H1 (cell line): ENCODE results near the gene LY86. TPM values are rescaled to one million over a fixed set of nuclear protein-coding genes. Genes with fewer than 3 reads are reported as not detected.

ENCODE experiments used
- CTCF ChIA-PET: fragments of 300-600 bp; sonication (Branson Sonifier 250); formaldehyde crosslinking; loops from one replicate; lab custom pipeline; 2021; ENCODE audit not compliant: partially characterized antibody; lab: Charles Lee
- POLR2A ChIA-PET: fragments of 300-600 bp; sonication (Branson Sonifier 250); formaldehyde crosslinking; loops from one replicate; lab custom pipeline; 2021; ENCODE audit warnings: inconsistent platforms; ENCODE audit not compliant: partially characterized antibody; lab: Charles Lee
- DNase-seq, 2 experiments: peaks; one replicate each; pipeline versions ENCODE4 v3.0.0 to v3.0.0-alpha.2; 2010 to 2022; ENCODE audit warnings: low spot score in 2 of 2, low read depth in 1 of 2, mixed read lengths in 1 of 2
- FAIRE-seq: peaks from 2 replicates; lab custom pipeline; 2011; peaks lifted over from hg19 to GRCh38; lab: Jason Lieb, UNC
- H2AFZ ChIP-seq: 2 replicates; pipeline ENCODE4 v1.8.1; 2012; ENCODE audit warnings: low read length, inconsistent platforms
- H2AK5ac ChIP-seq: 2 replicates; pipeline ENCODE4 v1.6.1; 2013; ENCODE audit warnings: low read depth, low read length
- H2BK120ac ChIP-seq: replicated peaks from 2 replicates; pipeline ENCODE3; 2013; ENCODE audit warnings: low read depth, low read length, inconsistent platforms
- H2BK12ac ChIP-seq: 2 replicates; pipeline ENCODE4 v1.6.1; 2013; ENCODE audit warnings: low read depth, low read length
- H2BK15ac ChIP-seq: 2 replicates; pipeline ENCODE4 v1.6.1; 2013; ENCODE audit warnings: low read length
- H2BK20ac ChIP-seq: 2 replicates; pipeline ENCODE4 v1.6.1; 2013; ENCODE audit warnings: low read length
- H2BK5ac ChIP-seq: 2 replicates; pipeline ENCODE4 v1.6.1; 2013; ENCODE audit warnings: low read depth, low read length
- H3K14ac ChIP-seq: 2 replicates; pipeline ENCODE4 v1.6.1; 2013; ENCODE audit warnings: inconsistent platforms; ENCODE audit not compliant: insufficient read length
- H3K18ac ChIP-seq: 2 replicates; pipeline ENCODE4 v1.6.1; 2013; ENCODE audit warnings: low read length; ENCODE audit errors: extremely low read depth
- H3K23ac ChIP-seq: 2 replicates; pipeline ENCODE4 v1.6.1; 2013; ENCODE audit warnings: inconsistent platforms; ENCODE audit not compliant: insufficient read length
- H3K23me2 ChIP-seq: 2 replicates; pipeline ENCODE4 v1.6.1; 2013; ENCODE audit warnings: low read depth, low read length
- H3K27ac ChIP-seq: 2 replicates; pipeline ENCODE4 v1.6.1; 2011; ENCODE audit warnings: low read depth, low read length, inconsistent platforms
- H3K27me3 ChIP-seq, 4 experiments: replicated peaks in 1 of 4; 1 replicate in 1 of 4; 2 replicates in 3 of 4; pipeline versions ENCODE4 v1.6.1 to v1.8.1; 2011 to 2013; ENCODE audit warnings: low read length in 3 of 4, mild to moderate bottlenecking in 3 of 4, inconsistent platforms in 2 of 4, mixed read lengths in 2 of 4, moderate library complexity in 1 of 4; ENCODE audit not compliant: control insufficient read depth in 3 of 4, insufficient read depth in 3 of 4; ENCODE audit errors: extremely low read depth in 1 of 4
- H3K36me3 ChIP-seq, 4 experiments: 2 replicates each; pipeline versions ENCODE4 v1.6.1 to v1.8.1; 2011 to 2013; ENCODE audit warnings: mild to moderate bottlenecking in 4 of 4, low read length in 3 of 4, moderate library complexity in 2 of 4, control low read depth in 1 of 4, inconsistent platforms in 1 of 4; ENCODE audit not compliant: insufficient read depth in 4 of 4, control insufficient read depth in 2 of 4
- H3K4ac ChIP-seq: replicated peaks from 2 replicates; pipeline ENCODE3; 2013; ENCODE audit warnings: low read length, low read depth, mixed read lengths, inconsistent platforms; ENCODE audit not compliant: insufficient read length
- H3K4me1 ChIP-seq, 4 experiments: replicated peaks in 1 of 4; 1 replicate in 1 of 4; 2 replicates in 3 of 4; pipeline versions ENCODE4 v1.6.1 to v1.8.1; 2011 to 2013; ENCODE audit warnings: low read length in 3 of 4, inconsistent platforms in 2 of 4, mixed read lengths in 1 of 4; ENCODE audit not compliant: insufficient read depth in 4 of 4, control insufficient read depth in 3 of 4
- H3K4me2 ChIP-seq, 2 experiments: 2 replicates each; pipeline versions ENCODE4 v1.6.1 to v1.8.1; 2011 to 2013; ENCODE audit warnings: low read depth in 2 of 2, low read length in 2 of 2, control low read depth in 1 of 2, inconsistent platforms in 1 of 2, mild to moderate bottlenecking in 1 of 2; ENCODE audit not compliant: insufficient read depth in 1 of 2
- H3K4me3 ChIP-seq, 4 experiments: fragments of 200-600, 300-600 bp in 1 of 4; sonication (generic), shearing (Covaris generic), sonication (Bioruptor Twin) in 1 of 4; 2 replicates each; pipeline versions ENCODE4 v1.5.1 to v1.8.1; 2011 to 2016; ENCODE audit warnings: low read length in 4 of 4, low read depth in 3 of 4, control low read depth in 2 of 4, inconsistent platforms in 2 of 4, mild to moderate bottlenecking in 2 of 4, mixed read lengths in 1 of 4, moderate library complexity in 1 of 4; ENCODE audit not compliant: insufficient read depth in 2 of 4; ENCODE audit errors: extremely low read depth in 1 of 4
- H3K56ac ChIP-seq: replicated peaks from 2 replicates; pipeline ENCODE3; 2013; ENCODE audit warnings: low read depth, mild to moderate bottlenecking, mixed read lengths, low read length, inconsistent platforms; ENCODE audit not compliant: insufficient read length
- H3K79me1 ChIP-seq: 2 replicates; pipeline ENCODE4 v1.6.1; 2013; ENCODE audit warnings: low read depth, low read length, control low read depth
- H3K79me2 ChIP-seq, 2 experiments: 2 replicates each; pipeline versions ENCODE4 v1.6.1 to v1.8.1; 2012 to 2013; ENCODE audit warnings: low read length in 2 of 2, mild to moderate bottlenecking in 2 of 2, inconsistent platforms in 1 of 2; ENCODE audit not compliant: insufficient read depth in 2 of 2, control insufficient read depth in 1 of 2
- H3K9ac ChIP-seq, 4 experiments: replicated peaks in 1 of 4; 1 replicate in 1 of 4; 2 replicates in 3 of 4; pipeline versions ENCODE4 v1.6.1 to v1.8.1; 2011 to 2013; ENCODE audit warnings: low read depth in 3 of 4, low read length in 3 of 4, control low read depth in 2 of 4, mild to moderate bottlenecking in 2 of 4, moderate library complexity in 2 of 4, inconsistent platforms in 1 of 4; ENCODE audit errors: extremely low read depth in 1 of 4
- H3K9me3 ChIP-seq, 2 experiments: 2 replicates each; pipeline versions ENCODE4 v1.6.1 to v1.8.1; 2012 to 2013; ENCODE audit warnings: mild to moderate bottlenecking in 2 of 2, moderate library complexity in 2 of 2, control low read depth in 1 of 2, inconsistent platforms in 1 of 2, low read depth in 1 of 2, low read length in 1 of 2, mixed read lengths in 1 of 2; ENCODE audit not compliant: insufficient read depth in 2 of 2
- H4K20me1 ChIP-seq, 2 experiments: replicated peaks in 1 of 2; 2 replicates each; pipeline versions ENCODE3 to v1.8.1; 2011 to 2013; ENCODE audit warnings: inconsistent platforms in 2 of 2, low read length in 2 of 2, mild to moderate bottlenecking in 1 of 2; ENCODE audit not compliant: insufficient read depth in 2 of 2, control insufficient read depth in 1 of 2
- H4K5ac ChIP-seq: 2 replicates; pipeline ENCODE4 v1.6.1; 2013; ENCODE audit warnings: low read length, low read depth, mixed read lengths, inconsistent platforms; ENCODE audit not compliant: insufficient read length
- H4K8ac ChIP-seq: 2 replicates; pipeline ENCODE4 v1.8.0; 2013; ENCODE audit warnings: mild to moderate bottlenecking, moderate library complexity, low read length, inconsistent platforms; ENCODE audit not compliant: insufficient read depth; ENCODE audit errors: extremely low read depth
- H4K91ac ChIP-seq: replicated peaks from 2 replicates; pipeline ENCODE3; 2013; ENCODE audit warnings: low read length, mixed read lengths, inconsistent platforms; ENCODE audit not compliant: insufficient read length
- ASH2L ChIP-seq: fragments of 200-600, 300-600 bp; sonication (generic); IDR thresholded peaks from one replicate; pipeline ENCODE4 v1.7.1; 2017; ENCODE audit warnings: low read length
- EZH2 ChIP-seq: fragments of 200-600 bp; sonication (generic); IDR thresholded peaks from 2 replicates; pipeline ENCODE4 v1.7.1; 2012; ENCODE audit warnings: low read depth, mild to moderate bottlenecking, moderate library complexity, low read length, inconsistent platforms; ENCODE audit not compliant: severe bottlenecking
- GABPA ChIP-seq: IDR thresholded peaks from 2 replicates; pipeline ENCODE4 v1.6.1; 2011; ENCODE audit warnings: mild to moderate bottlenecking, low read length, moderate library complexity, borderline replicate concordance; ENCODE audit not compliant: insufficient read depth
- KDM4A ChIP-seq: IDR thresholded peaks from one replicate; pipeline ENCODE4 v1.7.1; 2012; ENCODE audit warnings: low read depth, mild to moderate bottlenecking, moderate library complexity, low read length, inconsistent platforms; ENCODE audit not compliant: severe bottlenecking
- NANOG ChIP-seq: IDR thresholded peaks from 2 replicates; pipeline ENCODE4 v1.6.1; 2011; ENCODE audit warnings: low read length, low read depth, mild to moderate bottlenecking, inconsistent platforms; ENCODE audit not compliant: insufficient read depth, poor library complexity, severe bottlenecking
- RNF2 ChIP-seq: fragments of 200-900, 300-1000 bp; sonication (generic); IDR thresholded peaks from 2 replicates; pipeline ENCODE4 v1.7.1; 2016; ENCODE audit warnings: borderline replicate concordance, low read depth, mild to moderate bottlenecking, antibody characterized with exemption, low read length; ENCODE audit not compliant: poor library complexity, severe bottlenecking; ENCODE audit errors: missing control alignments
- SP4 ChIP-seq: IDR thresholded peaks from 2 replicates; pipeline ENCODE4 v1.6.1; 2012; ENCODE audit warnings: low read length, inconsistent platforms
- SRF ChIP-seq: IDR thresholded peaks from 2 replicates; pipeline ENCODE4 v1.6.1; 2011; ENCODE audit warnings: mild to moderate bottlenecking, low read depth, low read length, moderate library complexity
- TAF1 ChIP-seq: IDR thresholded peaks from 2 replicates; pipeline ENCODE4 v1.6.1; 2011; ENCODE audit warnings: mild to moderate bottlenecking, low read depth, low read length
- TBP ChIP-seq: IDR thresholded peaks from 2 replicates; pipeline ENCODE4 v1.6.1; 2011; ENCODE audit warnings: low read depth, low read length, improper control_type of control experiment
- WGBS, 2 experiments: shearing (Covaris generic) in 1 of 2; methylation state at CpG; one replicate each; pipeline versions ENCODE4 v1.1.6 to v1.1.7; 2013 to 2015; ENCODE audit warnings: low lambda C conversion rate in 2 of 2, mixed read lengths in 2 of 2, inconsistent platforms in 1 of 2, low coverage in 1 of 2, missing lambda C conversion rate in 1 of 2; ENCODE audit not compliant: insufficient replicate concordance in 2 of 2, insufficient coverage in 1 of 2, insufficient read length in 1 of 2; ENCODE audit errors: extremely low coverage in 1 of 2, missing lambda C conversion rate in 1 of 2; 5-methylcytosine and 5-hydroxymethylcytosine counted together
- polyA plus RNA-seq, 7 experiments: library from polyadenylated mRNA; depleted of rRNA in 3 of 7; stranded (reverse) in 5 of 7; unstranded in 2 of 7; fragments of >200 nt in 5 of 7; fragments of 200-250 nt in 2 of 7; gene quantifications; 1 replicate in 5 of 7; 2 replicates in 1 of 7; 4 replicates in 1 of 7; pipeline versions ENCODE4 v1.2.1 to v1.2.3, GENCODE V29; 2011 to 2013; ENCODE audit warnings: missing spikeins in 2 of 7, mixed read lengths in 2 of 7
- total RNA-seq: library from RNA; stranded (reverse); fragmentation: NEBNext Ultra II Directional; extraction: Animal tissue kit (Norgen Biotek cat#: 25700); gene quantifications from 2 replicates; pipeline ENCODE4 v1.2.1, GENCODE V29; 2021

LY86 gene
- total and polyA plus RNA-seq, 2 of the 8 experiments (the other 6 are each of a cell fraction or from before 2014, with no cell fraction given): not detected

- H3K27ac ChIP-seq: no peak overlapping the region
- no peaks in the 10 kb centered on the region for H3K36me3 ChIP-seq
- H2AFZ ChIP-seq: peak overlapping the region; percentile 78; the same call in 1 of the 2 replicates
- no peak overlapping the region for H3K14ac ChIP-seq
- no peak overlapping the region for H4K8ac ChIP-seq
- FAIRE-seq (no peak), DNase-seq (no peak)
- H4K5ac ChIP-seq: no peak overlapping the region
- H4K20me1 ChIP-seq: no peaks in the 10 kb centered on the region
- CTCF ChIA-PET: interaction anchor here (1.6 kb wide), 1 partner anchor 14 kb away, joined by 3 read pairs; no protein-coding TSS in a partner anchor
- H3K27me3 ChIP-seq: no peaks in the 10 kb centered on the region
- H3K4ac ChIP-seq: no peak overlapping the region
- no peak overlapping the region for H4K91ac ChIP-seq
- H2AK5ac ChIP-seq: no peak overlapping the region
- H2BK12ac ChIP-seq: no peak overlapping the region
- TF ChIP-seq EZH2: no peak
- no peak for TF ChIP-seq RNF2
- no peak for TF ChIP-seq TBP
- TF ChIP-seq ASH2L: no peak
- TF ChIP-seq GABPA: no peak
- no peak for TF ChIP-seq KDM4A
- no peak for TF ChIP-seq NANOG
- no peak for TF ChIP-seq TAF1
- no peak for TF ChIP-seq SRF
- TF ChIP-seq SP4: no peak
- H2BK120ac ChIP-seq: no peak overlapping the region
- H3K23ac ChIP-seq: no peak overlapping the region
- H3K56ac ChIP-seq: no peak overlapping the region
- H3K4me2 ChIP-seq: no peak overlapping the region
- 72% methylated on average over 4 of the region's 4 CpGs; no CpG with 5 or more reads in 1 of the 2 experiments for WGBS, 2 experiments
- H3K4me1 ChIP-seq: no peaks in the 10 kb centered on the region
- no peak overlapping the region for H2BK5ac ChIP-seq
- H3K9ac ChIP-seq: no peak overlapping the region
- no peaks in the 10 kb centered on the region for H3K9me3 ChIP-seq
- no peaks in the 10 kb centered on the region for H3K79me2 ChIP-seq
- no peak overlapping the region for H2BK20ac ChIP-seq
- no peak overlapping the region for H3K4me3 ChIP-seq
- POLR2A ChIA-PET: no interaction called here
- H3K18ac ChIP-seq: no peak overlapping the region
- H2BK15ac ChIP-seq: no peak overlapping the region
- H3K79me1 ChIP-seq: no peaks in the 10 kb centered on the region
- no peaks in the 10 kb centered on the region for H3K23me2 ChIP-seq
Measured at GRCh38 chr6:6600875-6601274, 12.4 kb downstream of the LY86 start.
